Aorta (tissue), 5 donors: Measurements from ENCODE around the gene SLC30A2. TPM values are rescaled to one million over a fixed set of nuclear protein-coding genes. Genes with fewer than 3 reads are reported as not detected.

ENCODE experiments used
- ATAC-seq: fragments of 200-7000 bp; cut with Tn5 transposase; one replicate; pipeline ENCODE4 v1.9.1; 2022; ENCODE audit warnings: moderate library complexity; ENCODE audit not compliant: low FRiP score
- DNase-seq, 2 donors: peaks; one replicate each; pipeline ENCODE4 v3.0.0-alpha.2; 2020
- H3K27ac ChIP-seq, 2 donors: one replicate each; pipeline ENCODE4 v1.5.1; 2013; ENCODE audit warnings: low read length in 2 of 2, mild to moderate bottlenecking in 2 of 2, moderate library complexity in 2 of 2, control low read depth in 1 of 2, inconsistent platforms in 1 of 2, low read depth in 1 of 2
- H3K27me3 ChIP-seq, 2 donors: one replicate each; pipeline ENCODE4 v1.6.1; 2013; ENCODE audit warnings: control low read depth in 1 of 2, low read length in 1 of 2, mild to moderate bottlenecking in 1 of 2, moderate library complexity in 1 of 2; ENCODE audit not compliant: insufficient read depth in 2 of 2, control insufficient read depth in 1 of 2
- H3K36me3 ChIP-seq, 2 donors: one replicate each; pipeline ENCODE4 v1.6.1; 2013; ENCODE audit warnings: control low read depth in 1 of 2, low read length in 1 of 2, mild to moderate bottlenecking in 1 of 2; ENCODE audit not compliant: insufficient read depth in 2 of 2, control insufficient read depth in 1 of 2
- H3K4me1 ChIP-seq, 2 donors: one replicate each; pipeline ENCODE4 v1.6.1; 2013; ENCODE audit warnings: low read length in 2 of 2, control low read depth in 1 of 2, mild to moderate bottlenecking in 1 of 2, moderate library complexity in 1 of 2; ENCODE audit not compliant: insufficient read depth in 2 of 2, control insufficient read depth in 1 of 2
- H3K4me3 ChIP-seq, 2 donors: one replicate each; pipeline ENCODE4 v1.5.1; 2013; ENCODE audit warnings: low read length in 2 of 2, control low read depth in 1 of 2, mild to moderate bottlenecking in 1 of 2
- H3K9me3 ChIP-seq: one replicate; pipeline ENCODE4 v1.6.1; 2013; ENCODE audit warnings: mild to moderate bottlenecking, low read length; ENCODE audit not compliant: control insufficient read depth
- WGBS, 2 donors: extraction: QIAGEN DNeasy Blood & Tissue Kit; methylation state at CpG; one replicate each; pipeline ENCODE4 v1.1.7; 2013; 5-methylcytosine and 5-hydroxymethylcytosine counted together
- intact Hi-C, 2 donors: fragments of 100-400 bp; cut with DNase I; formaldehyde crosslinking; loops; one replicate each; pipeline versions ENCODE4 v1.14.2 to v1.15.0; 2022
- polyA plus RNA-seq, 2 donors: library from polyadenylated mRNA; stranded (reverse); fragments of 200-250 nt; gene quantifications; one replicate each; pipeline ENCODE4 v1.2.3, GENCODE V29; 2013
- total RNA-seq, 2 donors: library from RNA; stranded (reverse); fragmentation: NEBNext Ultra II Directional; extraction: Animal tissue kit (Norgen Biotek cat#: 25700); gene quantifications; one replicate each; pipeline ENCODE4 v1.2.1, GENCODE V29; 2021
- donor health status: healthy with polysubstance abuse.
- donor health status: Bipolar disorder and iron deficiency.
- donor health status: DM: no; HTN: no; CAD: no.
- donor health status: DM: no; HTN: no; CAD: no.
- donor health status: DM: yes; HTN: yes; CAD: no.

The SLC30A2 gene
- total and polyA plus RNA-seq, 4 donors: 0.13 TPM; not detected in 3

DNA sequence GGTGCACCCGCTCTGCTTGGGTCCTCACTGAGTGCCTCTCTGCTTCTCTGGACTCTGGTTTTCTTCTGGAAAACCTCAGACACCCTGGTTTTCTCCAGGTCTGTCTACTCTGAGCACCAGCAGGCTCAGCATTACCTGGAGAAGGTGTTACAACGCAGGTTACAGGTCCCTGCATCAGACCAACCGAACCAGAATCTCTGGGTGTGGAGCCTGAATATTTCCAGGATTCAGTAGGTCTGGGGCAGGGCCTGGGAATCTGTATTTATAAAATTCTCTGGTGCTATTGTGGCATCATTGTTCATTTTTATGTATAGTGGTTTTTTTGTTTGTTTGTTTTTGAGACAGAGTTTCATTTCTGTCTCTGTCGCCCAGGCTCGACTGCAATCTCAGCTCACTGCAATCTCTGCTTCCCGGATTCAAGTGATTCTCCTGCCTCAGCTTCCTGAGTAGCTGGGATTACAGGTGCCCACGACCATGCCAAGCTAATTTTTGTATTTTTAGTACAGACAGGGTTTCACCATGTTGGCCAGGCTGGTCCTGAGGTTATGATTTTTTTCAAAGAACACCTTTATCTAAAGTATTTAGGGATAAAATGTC is 1.5 kb upstream of the SLC30A2 start:
- no peaks in the 10 kb centered on the region for H3K9me3 ChIP-seq
- H3K27me3 ChIP-seq: no peaks in the 10 kb centered on the region
- intact Hi-C loops: no loop called here
- no peak overlapping the region for H3K27ac ChIP-seq
- DNase-seq (no peak), ATAC-seq (no peak)
- WGBS, 2 donors: 91 to 92% methylated on average over 7 of the region's 7 CpGs
- H3K36me3 ChIP-seq: no peaks in the 10 kb centered on the region
- no peaks in the 10 kb centered on the region for H3K4me1 ChIP-seq
- no peak overlapping the region for H3K4me3 ChIP-seq

DNA sequence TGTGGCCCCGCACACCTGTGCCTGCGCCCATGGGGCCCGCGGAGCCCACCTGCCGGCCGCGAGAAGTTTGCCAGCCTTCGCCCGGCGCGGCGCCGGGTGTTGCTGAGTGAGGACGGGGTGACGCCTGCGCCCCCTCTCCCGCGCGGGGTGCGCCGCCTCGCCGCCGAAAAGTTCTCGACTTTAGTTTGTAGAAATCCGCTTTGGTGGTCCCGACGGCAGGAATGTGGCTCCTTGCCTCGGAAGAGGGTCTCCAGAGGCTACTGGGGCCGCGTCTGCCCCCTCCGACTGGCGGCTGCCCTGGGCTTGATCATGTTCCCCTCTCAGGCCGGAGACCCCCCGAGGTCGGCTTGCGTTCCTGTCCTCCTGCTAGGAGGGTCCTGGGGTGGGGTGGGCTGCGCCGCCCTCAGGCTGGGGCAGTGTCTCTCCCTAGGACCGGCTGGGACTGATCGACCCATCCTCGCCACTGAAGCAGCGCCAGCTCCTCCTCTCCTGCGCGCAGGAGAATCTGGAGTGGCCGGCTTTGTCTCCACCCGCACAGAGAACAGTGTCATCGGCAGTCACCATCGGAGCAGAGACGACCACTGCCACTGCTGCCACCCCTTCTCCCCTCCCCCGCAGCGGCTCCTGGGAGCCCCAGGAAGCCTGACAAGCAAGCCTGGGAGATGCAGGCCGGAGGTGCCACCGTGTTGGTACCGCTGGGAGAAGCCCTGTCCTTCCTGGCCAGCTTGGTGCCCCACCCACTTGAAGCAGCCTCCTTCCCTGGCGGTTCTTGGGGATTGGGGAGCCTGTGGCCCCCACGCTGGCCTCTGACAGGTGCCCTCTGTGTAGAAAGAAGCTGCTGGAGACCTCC is 553 bp upstream of the SLC30A2 start:
- no peak for ATAC-seq
- intact Hi-C loops: no loop called here
- Histone ChIP-seq H3K27me3 (no peaks in the 10 kb centered on the region), H3K4me1 (no peaks in the 10 kb centered on the region), H3K27ac (no peak overlapping the region), H3K36me3 (no peaks in the 10 kb centered on the region), H3K4me3 (no peak overlapping the region), H3K9me3 (no peaks in the 10 kb centered on the region)
- 10 to 11% methylated on average over 57 of the region's 57 CpGs for WGBS, 2 donors
- peak in 1 of 2 donors; percentile 72 for DNase-seq

DNA sequence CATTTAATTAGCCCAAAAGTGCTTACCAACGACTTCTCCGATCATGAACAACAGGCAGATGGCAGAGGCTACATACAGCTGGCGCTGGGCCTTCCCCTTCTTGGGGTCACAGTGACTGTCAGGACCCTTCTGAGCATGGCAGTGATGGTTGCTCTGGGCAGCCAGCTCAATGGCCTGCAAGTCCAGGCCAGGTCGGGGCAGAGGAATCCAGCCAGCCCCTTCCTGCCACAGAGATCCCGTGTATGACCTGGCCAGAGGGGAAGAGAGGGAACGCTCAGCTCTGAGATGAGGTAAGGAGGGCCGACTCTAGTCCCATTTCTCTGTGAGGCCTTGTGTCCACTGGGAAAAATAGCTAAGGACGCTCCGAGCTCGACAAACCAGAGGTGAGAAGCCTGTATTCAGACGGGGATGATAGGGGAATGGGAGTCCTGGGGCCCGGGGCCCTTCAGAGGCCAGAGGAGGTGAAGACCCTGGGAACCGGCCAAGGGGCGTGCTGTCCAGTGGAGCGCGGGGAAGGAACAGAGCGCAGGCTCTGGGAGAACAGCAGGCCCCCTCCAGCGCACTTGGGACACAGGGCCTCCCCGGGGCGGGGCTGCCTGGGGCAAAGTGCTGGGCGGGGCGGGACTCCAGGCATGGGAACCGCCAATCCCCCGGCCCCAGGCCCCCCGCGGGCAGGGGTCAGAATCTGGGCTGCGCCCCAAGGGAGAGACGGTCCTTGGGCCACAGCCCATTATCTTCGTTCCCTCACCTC is 772 bp downstream of the SLC30A2 start:
- intact Hi-C loops: no loop called here
- DNase-seq: peak in 1 of 2 donors; percentile 59
- no peaks in the 10 kb centered on the region for H3K27me3 ChIP-seq
- 45 to 47% methylated on average over 27 to 29 of the region's 29 CpGs for WGBS, 2 donors
- no peak for ATAC-seq
- no peaks in the 10 kb centered on the region for H3K36me3 ChIP-seq
- H3K4me3 ChIP-seq: no peak overlapping the region
- no peak overlapping the region for H3K27ac ChIP-seq
- no peaks in the 10 kb centered on the region for H3K4me1 ChIP-seq
- no peaks in the 10 kb centered on the region for H3K9me3 ChIP-seq

DNA sequence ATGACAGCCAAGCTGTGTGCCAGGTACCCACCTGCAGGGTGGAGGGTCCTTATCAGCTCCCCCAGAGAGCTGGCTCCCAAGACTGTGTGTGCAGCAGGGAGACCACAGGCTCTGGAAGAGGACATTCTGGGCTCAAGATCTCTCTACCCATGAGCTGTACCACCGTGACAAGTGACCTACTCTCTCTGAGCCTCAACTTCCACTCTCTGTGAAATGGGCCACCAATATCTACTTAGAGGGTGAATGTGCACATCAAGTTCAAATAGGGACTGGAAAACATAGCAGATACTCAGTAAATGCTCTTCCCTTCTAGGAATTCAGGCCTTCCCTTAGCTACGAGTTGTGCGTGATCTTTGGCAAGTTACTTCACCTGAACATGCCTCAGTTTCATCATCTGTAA is 1.5 kb downstream of the SLC30A2 start:
- DNase-seq: peak in 1 of 2 donors; percentile 12
- intact Hi-C loops: no loop called here
- WGBS, 2 donors: 95 to 97% methylated on average over 3 of the region's 3 CpGs

DNA sequence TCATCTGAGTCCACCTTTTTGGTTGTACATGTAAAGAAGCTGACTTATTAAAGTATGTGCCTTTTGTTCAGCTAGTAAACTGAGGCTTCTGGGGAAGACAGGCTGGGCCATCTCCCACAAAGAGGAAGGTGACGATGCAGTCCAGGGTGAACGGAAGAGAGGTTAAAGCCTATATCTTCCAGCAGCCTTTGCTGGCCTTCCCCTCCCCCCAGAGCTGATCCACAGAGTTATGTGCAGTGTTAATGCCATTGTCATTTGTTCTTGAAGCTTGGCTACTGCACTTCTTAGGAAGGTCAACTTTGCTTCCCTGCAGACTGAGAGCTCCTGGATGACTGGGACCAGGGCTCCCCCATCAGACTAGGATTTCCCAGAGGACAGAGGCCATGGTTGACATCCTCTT is 2.2 kb downstream of the SLC30A2 start:
- Histone ChIP-seq H3K27me3 (no peaks in the 10 kb centered on the region), H3K4me3 (no peak overlapping the region), H3K36me3 (no peaks in the 10 kb centered on the region), H3K9me3 (no peaks in the 10 kb centered on the region), H3K4me1 (no peaks in the 10 kb centered on the region), H3K27ac (no peak overlapping the region)
- 94 to 96% methylated on average over 2 of the region's 2 CpGs for WGBS, 2 donors
- intact Hi-C loops: no loop called here
- no peak for ATAC-seq
- no peak for DNase-seq

More for the DNA sequence above, 1.5 kb downstream of the SLC30A2 start:
- Histone ChIP-seq H3K4me1 (no peaks in the 10 kb centered on the region), H3K4me3 (no peak overlapping the region), H3K27ac (no peak overlapping the region), H3K9me3 (no peaks in the 10 kb centered on the region), H3K27me3 (no peaks in the 10 kb centered on the region), H3K36me3 (no peaks in the 10 kb centered on the region)
- ATAC-seq: no peak

DNA sequence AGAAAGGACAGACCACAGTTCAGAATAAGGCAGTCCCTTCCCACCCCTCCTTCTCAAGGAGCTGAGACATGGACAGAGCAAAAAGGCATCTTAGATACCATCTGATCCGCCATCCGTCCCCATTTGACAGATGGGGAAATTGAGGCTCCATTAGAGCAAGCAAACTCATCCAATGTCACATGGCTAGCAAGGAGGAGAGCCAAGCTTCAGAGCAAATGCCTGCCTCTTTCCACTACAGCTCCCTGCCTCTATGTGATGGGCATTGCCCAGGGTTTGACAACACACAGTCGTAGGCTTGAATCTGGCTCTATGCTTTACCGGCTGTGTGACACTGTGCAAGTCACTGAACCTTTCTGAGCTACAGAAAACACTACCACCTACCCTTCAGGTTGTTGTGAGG is 3.9 kb downstream of the SLC30A2 start:
- DNase-seq (no peak), ATAC-seq (no peak)
- Histone ChIP-seq H3K9me3 (no peaks in the 10 kb centered on the region), H3K36me3 (no peaks in the 10 kb centered on the region), H3K4me3 (no peak overlapping the region), H3K4me1 (no peaks in the 10 kb centered on the region), H3K27me3 (no peaks in the 10 kb centered on the region), H3K27ac (no peak overlapping the region)
- 66 to 68% methylated on average over 4 of the region's 4 CpGs for WGBS, 2 donors
- intact Hi-C loops: no loop called here

DNA sequence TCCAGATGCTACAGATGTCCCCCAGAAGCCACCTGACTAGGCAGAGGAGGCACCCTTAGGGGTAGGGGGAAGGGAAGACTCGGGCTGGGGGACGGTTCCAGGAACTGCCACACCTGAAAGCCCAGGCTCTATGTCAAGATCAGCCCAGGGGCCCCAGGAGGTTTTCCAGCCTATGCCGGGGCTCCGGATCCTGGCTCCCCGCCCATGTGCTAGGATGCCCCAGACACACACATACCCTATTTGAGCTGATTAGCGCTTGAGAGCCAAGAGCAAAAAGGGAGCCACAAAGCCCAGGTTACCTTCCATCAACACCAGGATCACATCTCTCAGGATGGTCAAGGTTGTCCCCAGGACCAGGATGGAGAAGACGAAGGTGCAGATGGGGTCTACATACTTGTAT is 4.5 kb downstream of the SLC30A2 start:
- Histone ChIP-seq H3K27me3 (no peaks in the 10 kb centered on the region), H3K27ac (no peak overlapping the region), H3K9me3 (no peaks in the 10 kb centered on the region), H3K4me1 (no peaks in the 10 kb centered on the region), H3K4me3 (no peak overlapping the region), H3K36me3 (no peaks in the 10 kb centered on the region)
- ATAC-seq (no peak), DNase-seq (no peak)
- intact Hi-C loops: no loop called here
- 75 to 76% methylated on average over 7 of the region's 7 CpGs for WGBS, 2 donors

DNA sequence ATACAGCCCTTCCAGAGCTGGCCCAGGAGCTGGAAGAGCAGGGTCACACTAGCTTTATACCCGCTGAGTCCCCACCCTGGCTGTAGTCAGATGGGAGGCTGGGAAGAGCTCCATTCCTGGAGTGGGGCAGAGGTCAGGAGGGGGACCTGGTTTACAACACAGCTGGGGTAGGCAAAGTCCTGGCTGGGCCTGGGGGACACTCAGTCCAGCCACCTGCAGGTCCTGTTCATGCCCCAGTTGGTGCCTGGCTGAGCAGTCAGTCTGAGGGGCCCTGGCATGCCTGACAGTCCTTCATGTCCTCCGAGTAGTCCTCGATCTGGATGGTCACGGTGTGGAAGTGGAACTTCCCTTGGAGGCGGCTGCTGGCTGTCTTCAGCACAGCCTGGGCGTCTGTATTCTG is 7.0 kb downstream of the SLC30A2 start:
- H3K4me3 ChIP-seq: no peak overlapping the region
- WGBS, 2 donors: 82 to 83% methylated on average over 6 of the region's 6 CpGs
- no peak overlapping the region for H3K27ac ChIP-seq
- DNase-seq: no peak
- H3K36me3 ChIP-seq: no peaks in the 10 kb centered on the region
- no peak for ATAC-seq
- H3K27me3 ChIP-seq: no peaks in the 10 kb centered on the region
- no peaks in the 10 kb centered on the region for H3K9me3 ChIP-seq
- no peaks in the 10 kb centered on the region for H3K4me1 ChIP-seq
- intact Hi-C loops: loop anchor here (5.0 kb wide), 3 partner anchors 63 to 123 kb away; no protein-coding TSS in a partner anchor
